ENCODE data around the gene PIK3C2G.

PIK3C2G gene

DNA sequence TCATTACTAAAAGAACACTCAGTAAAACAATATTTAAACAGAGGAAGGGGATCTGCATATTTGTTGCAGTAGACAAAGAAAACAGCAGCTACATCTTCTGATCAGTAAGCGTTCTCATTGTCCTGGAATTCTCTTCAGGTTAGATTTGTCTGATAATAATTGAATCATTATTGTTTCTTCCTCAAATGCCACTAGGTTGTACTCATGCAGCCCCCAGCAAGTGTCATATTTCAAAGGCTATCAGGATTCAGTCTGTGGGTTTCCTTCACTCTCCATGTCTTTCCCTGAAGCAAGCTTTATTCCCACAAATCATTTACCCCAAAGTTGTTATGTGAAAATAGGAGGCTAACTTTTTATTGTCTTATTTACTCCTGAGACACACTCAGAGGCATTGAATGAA lies 14.7 kb downstream of the PIK3C2G start:
- no peak for DNase-seq

DNA sequence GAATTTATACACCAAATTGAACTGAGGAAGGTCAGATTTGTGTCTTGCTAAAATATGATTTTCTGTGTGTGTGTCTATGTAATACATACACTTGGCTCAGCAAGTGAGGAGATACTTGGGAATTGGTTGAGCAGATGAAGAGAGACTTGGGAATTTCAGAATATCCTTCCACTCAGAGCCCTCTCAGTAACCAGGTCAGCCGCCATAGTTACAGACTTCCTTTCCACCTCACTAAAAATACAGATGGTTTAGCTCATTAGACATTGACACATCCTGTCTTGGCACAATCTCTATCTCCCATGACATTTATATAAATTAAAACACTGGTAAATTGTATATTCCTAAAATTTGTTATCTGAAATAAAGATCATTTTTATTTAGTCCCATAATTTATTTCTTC lies 15.9 kb downstream of the PIK3C2G start:
- no peak for DNase-seq

DNA sequence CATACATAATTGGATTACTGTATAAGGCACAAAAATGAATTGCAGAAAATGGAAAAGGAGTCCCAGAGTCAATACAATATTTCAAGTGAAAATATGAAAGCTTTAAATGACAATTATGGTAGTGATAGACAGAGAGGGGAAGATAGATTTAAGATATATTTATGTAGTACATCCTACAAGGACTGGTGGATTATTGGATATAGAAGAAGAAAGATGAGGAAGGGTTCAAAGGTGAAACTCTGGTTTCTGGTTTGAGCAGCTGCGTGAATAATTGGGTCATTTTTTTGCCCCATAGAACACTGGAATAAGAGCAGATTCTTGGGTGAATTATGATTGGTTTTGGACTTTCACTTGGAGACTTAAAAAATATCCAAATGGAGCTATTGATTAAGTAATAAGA lies 19.4 kb downstream of the PIK3C2G start:
- no peak for DNase-seq

DNA sequence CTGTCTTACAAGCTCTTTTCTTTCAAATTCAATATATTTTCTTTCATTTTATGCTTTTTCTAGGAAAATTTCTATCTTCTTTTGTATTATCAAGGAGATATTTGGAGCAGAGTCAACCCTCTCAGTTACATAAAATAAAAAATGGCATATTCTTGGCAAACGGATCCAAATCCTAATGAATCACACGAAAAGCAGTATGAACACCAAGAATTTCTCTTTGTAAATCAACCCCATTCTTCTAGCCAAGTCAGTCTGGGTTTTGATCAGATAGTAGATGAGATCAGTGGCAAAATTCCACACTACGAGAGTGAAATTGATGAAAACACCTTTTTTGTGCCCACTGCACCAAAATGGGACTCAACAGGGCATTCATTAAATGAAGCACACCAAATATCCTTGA lies 20.6 kb downstream of the PIK3C2G start:
- no peak for DNase-seq

DNA sequence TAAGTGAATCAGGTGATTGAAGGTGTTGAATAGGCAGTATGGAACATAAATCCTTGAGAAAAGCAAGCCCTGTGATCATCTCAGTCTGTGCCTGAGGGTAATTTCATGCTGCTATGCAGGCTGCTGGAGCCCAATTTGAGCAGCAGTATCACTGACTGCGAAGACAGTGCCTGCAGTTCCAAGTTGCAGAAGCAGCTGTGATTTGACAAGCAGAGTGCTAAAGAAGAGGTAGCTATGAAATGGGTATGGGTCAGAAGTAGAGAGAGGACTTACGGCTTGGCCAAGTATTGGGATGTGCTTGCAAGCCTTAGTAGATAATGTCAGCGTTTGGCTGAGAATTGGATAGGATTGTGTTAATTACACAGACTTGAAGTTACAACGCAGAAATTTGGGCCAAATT lies 22.5 kb downstream of the PIK3C2G start:
- no peak for DNase-seq

DNA sequence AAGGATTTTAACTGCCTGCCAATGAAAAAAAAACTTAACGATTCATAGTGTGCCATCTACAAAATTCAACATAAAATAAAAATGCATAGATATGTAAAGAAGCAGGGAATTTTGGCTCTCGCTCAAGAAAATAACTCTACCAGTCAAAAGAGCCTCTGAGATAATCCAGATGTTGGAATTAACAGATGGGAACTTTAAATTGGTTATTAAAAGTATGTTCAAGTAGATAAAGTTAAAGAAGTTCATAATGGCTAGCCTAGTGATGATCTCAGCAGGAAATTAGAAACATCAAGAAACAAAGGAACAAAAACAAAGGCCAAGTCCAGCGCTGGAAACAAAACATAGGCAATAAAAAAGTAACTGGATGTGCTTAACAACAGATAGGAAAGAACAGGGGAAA lies 23.1 kb downstream of the PIK3C2G start:
- DNase-seq, result no peak

DNA sequence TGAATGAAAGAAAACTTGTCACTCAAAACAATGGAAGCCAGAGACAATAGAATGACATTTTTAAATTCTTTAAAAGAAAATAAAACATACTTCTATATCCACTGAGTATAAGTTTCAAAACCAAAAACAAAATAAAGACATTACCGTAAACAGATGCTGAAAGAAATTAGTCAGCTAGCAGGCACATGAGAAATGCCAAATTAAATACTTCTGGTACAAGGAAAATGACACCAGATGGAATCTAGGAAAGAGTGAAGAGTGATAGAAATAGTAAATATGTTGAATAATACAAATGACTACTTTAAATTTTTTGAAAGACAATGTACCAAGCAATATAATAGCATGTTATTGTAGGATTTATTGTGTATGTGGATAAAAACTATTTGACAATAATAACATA lies 23.8 kb downstream of the PIK3C2G start:
- DNase-seq, result no peak

DNA sequence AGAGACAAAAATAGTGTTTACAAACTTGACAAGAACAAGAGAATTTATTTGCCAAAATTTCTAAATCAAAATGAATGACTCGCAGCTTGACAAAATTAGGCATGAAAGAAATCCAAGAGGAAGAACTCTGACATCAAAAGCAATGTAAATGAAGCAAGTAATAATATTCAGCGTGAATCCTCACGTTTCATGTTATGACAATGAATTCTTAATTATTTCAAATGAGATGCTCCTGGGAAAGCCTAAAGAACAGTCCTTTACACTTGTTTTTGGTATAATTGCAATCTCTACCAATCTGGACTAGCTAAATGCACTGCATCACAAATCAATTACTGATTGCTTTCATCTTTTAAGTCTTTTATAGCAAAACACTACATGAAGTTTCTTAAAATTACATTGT lies 29.1 kb downstream of the PIK3C2G start:
- no peak for DNase-seq

DNA sequence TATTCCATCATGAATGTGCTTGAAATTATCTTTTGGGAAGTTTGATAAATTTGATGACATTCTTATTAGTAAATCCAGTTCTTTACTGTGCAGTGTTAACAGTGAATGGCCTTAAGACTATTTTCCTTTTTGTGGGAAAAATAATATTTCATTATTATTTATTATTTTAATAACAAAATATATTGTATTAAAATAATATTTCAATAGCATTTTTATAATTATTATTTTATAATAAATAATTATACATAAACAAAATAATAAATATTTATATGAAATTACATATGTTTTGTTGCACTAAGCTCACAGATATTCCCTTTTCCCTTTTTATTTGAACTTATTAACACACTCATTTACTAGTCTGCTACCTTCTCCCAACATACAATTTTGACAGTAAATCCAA lies 33.6 kb downstream of the PIK3C2G start:
- DNase-seq, result no peak

DNA sequence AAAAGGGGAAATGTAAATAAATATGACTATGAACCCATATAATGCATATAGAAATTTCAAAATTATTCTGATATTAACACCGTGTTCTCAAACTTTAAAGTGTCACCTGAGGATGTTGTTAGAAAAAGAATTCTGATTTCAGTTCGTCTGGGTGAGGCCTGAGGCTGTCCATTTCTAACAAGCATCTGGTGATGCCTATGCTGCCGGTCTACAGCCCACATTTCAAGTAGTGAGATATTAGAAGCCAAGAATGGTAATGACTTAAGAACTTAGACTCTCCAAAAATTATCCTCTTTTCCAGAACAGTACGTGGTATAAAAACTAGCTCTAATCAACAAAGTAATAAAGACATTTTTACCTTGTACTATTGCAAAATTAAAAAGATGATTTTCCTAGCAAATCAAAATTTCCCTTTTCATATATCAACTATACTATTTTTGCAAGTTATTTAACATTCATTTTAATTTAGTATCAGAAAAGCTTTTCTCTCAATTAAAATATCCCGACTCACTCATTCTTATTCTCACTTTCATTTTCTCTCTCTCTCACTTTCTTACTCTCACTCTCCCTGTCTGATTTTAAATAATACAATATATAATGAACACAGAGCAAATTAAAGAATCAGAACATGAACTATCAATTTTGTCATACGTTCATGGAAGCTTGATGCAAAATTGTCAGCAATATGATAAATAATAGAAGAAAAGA lies 35.0 kb downstream of the PIK3C2G start:
- DNase-seq, result no peak

DNA sequence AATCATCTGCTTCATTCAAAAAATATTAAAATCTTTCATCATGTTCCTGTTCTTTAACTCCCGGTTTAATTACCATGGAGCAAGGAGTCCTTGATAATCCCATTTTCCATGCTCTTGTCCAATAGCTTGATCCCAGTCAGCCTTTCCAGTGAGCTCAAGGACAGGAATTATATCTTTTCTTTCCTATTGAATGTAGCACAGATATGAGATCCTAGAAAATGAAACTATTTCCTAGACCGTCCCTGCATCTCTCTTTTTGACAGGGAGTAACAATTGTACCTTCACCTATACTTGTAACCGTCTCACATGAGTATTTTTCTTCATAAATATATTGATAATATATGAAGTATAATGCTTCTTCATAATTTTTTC lies 35.6 kb downstream of the PIK3C2G start:
- DNase-seq, result no peak

DNA sequence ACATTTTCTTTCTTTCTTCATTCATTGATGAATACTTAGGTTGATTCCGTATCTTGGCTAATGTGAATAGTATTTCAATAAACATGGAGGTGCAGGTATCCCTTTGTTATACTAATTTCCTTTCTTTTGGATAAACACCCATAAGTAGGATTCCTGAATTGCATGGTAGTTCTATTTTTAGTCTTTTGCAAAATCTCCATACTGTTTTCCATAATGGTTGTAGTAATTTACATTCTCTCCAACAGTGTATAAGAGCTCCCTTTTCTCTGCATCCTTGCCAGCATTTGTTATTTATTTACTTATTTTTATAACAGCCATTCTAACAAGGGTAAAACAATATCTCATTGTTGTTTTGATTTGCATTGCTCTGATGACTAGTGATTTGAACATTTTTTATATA lies 36.6 kb downstream of the PIK3C2G start:
- DNase-seq, result no peak

DNA sequence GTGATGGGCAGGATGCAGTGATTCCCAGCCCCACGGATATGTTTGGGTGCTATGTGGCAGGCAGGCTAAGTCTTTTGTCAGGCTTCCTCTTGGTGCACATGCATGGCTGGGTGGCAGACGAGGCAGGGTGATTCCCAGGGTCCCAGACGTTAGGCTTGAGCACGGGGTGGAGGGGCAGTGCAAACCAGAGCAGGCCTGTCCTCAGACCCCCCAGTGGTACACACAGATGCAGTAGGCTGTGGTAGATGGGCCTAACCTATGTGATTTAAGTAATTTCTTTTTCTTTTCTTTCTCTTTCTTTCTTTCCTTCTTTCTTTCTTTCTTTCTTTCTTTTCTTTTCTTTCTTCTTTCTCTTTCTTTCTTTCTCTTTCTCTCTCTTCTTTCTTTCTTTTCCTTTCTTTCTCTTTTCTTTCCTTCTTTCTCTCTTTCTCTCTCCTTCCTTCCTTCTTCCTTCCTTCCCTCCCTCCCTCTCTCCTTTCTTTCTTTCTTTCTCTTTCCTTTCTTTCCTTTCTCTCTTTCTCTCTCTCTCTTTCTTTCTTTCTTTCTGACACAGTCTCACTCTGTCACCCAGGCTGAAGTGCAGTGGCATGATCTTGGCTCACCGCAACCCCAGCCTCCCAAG lies 41.6 kb downstream of the PIK3C2G start:
- DNase-seq, result no peak

DNA sequence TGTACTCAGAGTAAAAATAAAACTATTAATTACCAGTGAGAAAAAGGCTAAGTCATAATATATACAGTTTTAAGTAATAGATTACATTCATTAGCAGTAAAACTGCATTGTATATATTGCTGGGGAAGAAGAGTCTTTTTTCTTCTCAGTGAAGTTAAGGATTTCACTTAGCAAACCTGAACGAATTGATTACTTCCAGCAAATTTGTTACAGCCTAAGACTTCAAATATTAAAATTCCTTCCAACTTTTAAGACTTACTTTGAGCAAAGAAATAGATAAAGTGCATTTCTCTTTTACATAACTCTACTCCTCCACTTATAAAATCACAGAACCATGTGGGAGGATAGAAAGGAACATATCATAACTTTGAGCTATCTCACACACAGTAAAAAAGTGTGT lies 43.3 kb downstream of the PIK3C2G start:
- DNase-seq, result no peak

DNA sequence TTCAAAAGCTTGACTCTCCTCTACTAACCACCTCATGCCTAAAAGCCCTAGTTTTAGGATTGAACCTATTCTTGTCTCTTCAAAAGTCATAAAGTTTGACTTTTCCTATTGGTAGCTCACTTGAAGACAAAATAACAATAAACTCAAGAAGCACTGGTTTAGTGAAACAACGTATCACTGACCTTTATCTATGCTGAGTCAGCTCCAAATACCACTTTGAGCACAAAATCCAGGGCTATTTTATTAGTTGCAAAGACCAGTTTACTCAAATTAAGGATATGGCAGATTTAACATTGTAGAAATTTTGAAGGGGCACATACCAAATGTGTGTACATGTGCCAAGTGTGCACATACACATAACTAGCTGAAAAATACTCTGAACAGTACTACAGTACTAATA lies 45.0 kb downstream of the PIK3C2G start:
- DNase-seq, result no peak

DNA sequence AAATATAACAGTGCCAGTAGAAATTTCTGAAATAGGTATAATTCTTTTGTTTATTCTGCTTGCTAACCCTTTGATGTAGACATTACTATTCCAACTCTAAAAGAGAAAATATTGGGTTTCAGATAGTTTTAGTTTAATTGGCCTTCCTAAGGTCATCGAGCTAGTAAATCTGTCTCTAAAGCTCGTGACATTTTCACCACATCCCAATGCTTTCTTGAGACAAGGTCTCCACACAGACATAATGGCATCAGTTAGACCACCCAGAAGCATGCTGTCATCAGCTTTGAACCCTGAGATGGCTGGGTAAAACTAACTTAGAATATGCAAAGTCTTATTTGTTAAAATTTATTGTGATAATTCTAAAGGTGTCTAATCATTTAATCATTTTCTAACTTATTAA lies 52.0 kb downstream of the PIK3C2G start:
- DNase-seq, result no peak

DNA sequence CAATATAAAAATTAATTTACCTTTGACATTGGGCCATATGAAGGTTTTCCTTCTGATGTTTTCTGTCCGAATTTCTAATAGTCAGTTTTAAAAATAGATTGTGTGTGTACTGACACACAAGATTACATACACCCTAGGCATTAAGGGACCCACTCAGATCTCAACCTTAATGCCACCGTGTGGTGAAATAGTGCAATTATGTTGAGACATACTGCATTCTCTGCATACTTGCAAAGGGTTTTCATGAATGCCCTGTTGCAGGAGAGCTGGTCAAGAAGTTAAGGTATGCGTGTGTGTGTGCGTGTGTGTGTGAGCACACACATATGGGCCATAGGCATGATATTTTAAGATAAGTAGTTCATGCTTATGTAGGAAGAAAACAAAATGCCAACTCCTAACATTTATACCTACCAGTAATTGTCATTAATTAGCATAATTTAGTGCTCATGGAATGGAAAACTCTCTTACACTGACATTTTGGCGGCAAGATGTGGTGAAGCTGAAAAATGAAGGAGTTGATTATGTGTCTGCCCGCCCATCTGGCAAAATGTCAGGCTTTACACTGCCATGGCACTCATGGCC lies 58.8 kb downstream of the PIK3C2G start:
- DNase-seq, result peak; percentile 2

DNA sequence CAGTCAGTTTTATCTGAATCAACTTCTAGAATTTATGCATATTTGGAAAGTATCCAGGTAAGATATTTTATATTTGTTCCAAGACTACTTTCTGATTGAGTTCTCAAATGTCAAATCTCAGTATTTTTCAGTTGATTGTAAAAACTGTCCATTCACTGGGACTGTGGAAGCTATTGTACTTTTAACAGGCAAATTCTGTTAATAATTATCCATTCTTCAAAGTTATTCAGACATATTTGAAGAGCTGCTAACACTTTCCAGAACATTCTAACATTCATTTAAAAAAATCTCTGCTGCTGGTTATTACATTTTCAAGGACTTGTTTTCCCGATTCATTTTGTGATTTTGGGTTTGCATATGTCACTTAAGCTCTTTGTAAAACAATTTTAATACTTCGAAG lies 59.7 kb downstream of the PIK3C2G start:
- no peak for DNase-seq

DNA sequence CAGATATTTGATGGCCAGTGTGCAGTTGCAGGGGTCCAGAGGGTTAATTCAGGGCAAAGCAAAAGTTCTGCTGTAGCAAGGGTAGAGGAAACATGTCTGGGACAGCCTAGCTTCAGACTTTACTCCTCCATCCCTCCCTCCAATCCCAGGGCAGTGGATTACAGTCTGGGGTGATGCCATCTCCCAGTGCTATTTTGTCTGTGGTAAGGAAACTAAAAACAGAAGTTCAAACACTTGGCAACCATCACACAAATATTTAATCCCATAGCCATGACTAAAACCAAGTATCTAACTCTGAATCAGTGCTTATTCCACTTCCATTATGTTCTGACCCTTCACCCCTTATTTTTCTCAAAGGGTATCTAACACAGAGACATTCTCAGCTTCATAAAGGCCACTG lies 61.8 kb downstream of the PIK3C2G start:
- no peak for DNase-seq

DNA sequence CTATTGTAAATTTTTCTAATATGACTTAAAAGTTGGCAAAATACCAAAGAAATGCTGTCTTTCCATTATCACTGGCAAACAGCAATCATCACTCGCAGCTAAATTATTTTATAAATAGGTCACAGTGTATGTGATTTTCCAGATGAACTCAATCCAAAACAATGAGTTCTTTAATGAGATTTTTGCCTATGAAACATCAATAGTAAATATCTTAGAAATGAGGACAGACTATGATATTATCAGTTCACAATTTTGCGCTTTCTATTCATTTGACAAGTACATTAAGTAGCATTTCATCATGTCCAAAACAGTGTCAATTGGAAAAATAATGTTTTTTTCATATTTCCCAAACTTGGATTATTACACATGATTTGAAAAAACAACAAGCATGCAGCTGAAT lies 65.7 kb downstream of the PIK3C2G start:
- DNase-seq, result no peak

DNA sequence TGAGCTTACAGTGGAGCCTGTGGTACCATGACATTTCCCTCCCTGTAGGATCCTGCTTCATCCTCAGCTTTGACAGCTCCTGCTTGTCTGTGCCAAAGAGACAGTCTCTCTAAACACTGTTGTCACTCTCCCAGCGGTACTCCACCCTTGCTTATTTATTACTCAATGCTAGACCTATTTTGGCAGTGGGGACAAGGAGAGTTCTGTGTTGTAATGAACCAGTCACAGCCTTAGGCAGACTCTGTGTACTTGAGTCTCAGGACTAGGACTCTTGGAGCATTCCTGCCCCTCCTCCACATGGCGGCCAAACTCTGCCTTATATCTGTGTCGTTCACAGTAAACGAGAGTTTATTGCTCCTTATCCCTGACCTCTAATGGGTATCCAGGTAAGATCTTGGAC lies 70.9 kb downstream of the PIK3C2G start:
- no peak for DNase-seq

DNA sequence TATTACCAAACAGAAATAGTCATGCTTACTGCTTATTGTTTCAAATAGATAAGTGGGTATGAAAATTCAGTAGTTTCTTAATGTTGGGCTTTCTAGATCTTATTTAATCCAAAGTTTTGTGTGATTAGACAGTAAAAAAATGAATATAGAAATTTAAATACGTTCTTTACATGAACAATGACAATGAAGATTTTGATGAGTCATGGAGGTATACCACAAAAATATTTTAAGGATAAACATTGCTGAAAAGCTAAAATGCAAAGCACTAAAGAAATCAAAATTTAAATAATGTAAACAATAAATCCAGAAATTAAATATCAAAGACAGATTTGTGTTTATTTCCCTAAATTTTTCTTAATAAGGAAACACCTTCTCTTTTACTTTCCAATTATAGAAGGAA lies 78.3 kb downstream of the PIK3C2G start:
- no peak for DNase-seq

DNA sequence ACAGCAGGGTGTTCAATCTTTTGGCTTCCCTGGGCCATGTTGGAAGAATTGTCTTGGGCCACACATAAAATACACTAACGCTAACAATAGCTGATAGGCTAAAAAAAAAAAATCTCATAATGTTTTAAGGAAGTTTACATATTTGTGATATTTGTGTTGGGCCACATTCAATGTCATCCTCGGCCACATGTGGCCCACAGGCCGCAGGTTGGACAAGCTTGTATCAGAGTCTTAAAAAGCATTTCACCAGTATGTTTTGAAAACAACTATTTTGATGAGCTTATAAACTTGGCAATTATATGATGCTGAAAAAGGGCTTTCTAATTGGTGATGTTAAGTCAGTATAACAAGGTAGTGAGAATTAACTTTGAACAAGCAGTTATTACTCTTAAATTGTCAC lies 78.9 kb downstream of the PIK3C2G start:
- no peak for DNase-seq

DNA sequence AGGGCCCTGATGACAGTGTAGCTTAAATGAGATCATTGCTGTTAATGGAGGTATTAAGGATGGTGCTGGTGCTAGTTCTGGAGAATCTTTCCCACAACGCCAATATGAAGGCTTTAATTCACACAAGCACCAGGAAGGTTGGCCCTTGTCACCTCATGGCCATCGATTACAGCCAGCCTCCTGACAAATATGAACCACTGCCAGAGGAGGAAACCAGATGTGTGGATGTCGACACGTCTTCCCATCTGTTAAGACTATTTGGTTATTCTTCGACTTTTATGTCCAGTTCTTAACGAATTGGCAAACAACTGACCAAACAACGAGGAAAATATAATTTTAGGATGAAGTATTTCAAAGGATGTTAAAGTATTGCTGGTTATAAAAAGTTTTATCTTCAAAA lies 79.5 kb downstream of the PIK3C2G start:
- DNase-seq, result no peak

DNA sequence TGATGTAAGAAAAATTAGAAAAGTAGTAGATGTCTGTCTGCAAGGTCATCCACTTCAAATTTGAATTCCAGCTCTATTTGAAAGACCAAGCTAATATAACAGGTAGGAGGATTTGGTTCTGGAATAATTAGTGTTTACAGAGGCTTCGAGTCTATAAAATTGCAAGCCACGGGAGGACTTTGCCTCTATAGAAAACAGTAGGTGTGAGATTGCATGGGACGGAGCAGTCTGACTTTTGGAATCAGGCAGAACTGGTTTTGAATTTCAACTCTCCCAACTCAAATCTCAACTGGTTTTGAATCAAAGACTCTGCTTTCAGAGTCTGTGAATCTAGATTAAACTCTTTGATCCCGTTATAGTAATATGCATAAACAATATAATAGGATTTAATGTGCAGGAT lies 82.4 kb downstream of the PIK3C2G start:
- no peak for DNase-seq
